Right lobe of liver (tissue), 6 donors: Measurements from ENCODE around the gene NAALADL2. TPM values are rescaled to one million over a fixed set of nuclear protein-coding genes. Genes with fewer than 3 reads are reported as not detected.

ENCODE experiments used
- ATAC-seq, 4 donors: fragments of 200-7000 bp; cut with Tn5 transposase; one replicate each; pipeline ENCODE4 v1.9.1; 2020; ENCODE audit warnings: mild to moderate bottlenecking in 4 of 4, moderate library complexity in 4 of 4
- DNase-seq, 3 donors: peaks; one replicate each; pipeline ENCODE4 v3.0.0-alpha.2; 2020
- H3K27ac ChIP-seq, 3 donors: fragments of 200-600 bp; one replicate each; pipeline ENCODE4 v1.8.0; 2022
- H3K27me3 ChIP-seq, 2 donors: fragments of 200-600 bp; one replicate each; pipeline ENCODE4 v1.8.0; 2022
- H3K36me3 ChIP-seq, 4 donors: fragments of 200-600 bp; sonication (generic) in 1 of 4; one replicate each; pipeline versions ENCODE4 v1.5.1 to v1.8.0; 2017 to 2022; ENCODE audit warnings: control low read depth in 1 of 4
- H3K4me1 ChIP-seq, 4 donors: fragments of 200-600 bp; sonication (generic) in 1 of 4; one replicate each; pipeline versions ENCODE4 v1.5.1 to v1.8.0; 2017 to 2022; ENCODE audit warnings: control low read depth in 1 of 4
- H3K4me3 ChIP-seq, 3 donors: fragments of 200-600 bp; one replicate each; pipeline ENCODE4 v1.8.0; 2022
- H3K9me3 ChIP-seq, 4 donors: fragments of 200-600 bp; sonication (generic) in 1 of 4; one replicate each; pipeline versions ENCODE4 v1.5.1 to v1.8.0; 2017 to 2022; ENCODE audit warnings: control low read depth in 1 of 4
- CTCF ChIP-seq, 4 donors: fragments of 200-600 bp in 3 of 4; fragments of 450-650 bp in 1 of 4; IDR thresholded peaks; one replicate each; pipeline versions ENCODE4 v1.5.1 to v1.8.0; 2016 to 2022; ENCODE audit warnings: antibody characterized with exemption in 4 of 4, mild to moderate bottlenecking in 2 of 4
- POLR2A ChIP-seq: fragments of 450-650 bp; IDR thresholded peaks from one replicate; pipeline ENCODE4 v1.6.1; 2017; ENCODE audit warnings: antibody characterized with exemption, mild to moderate bottlenecking
- WGBS: methylation state at CpG from one replicate; pipeline ENCODE4 v1.1.6; 2018; ENCODE audit warnings: low coverage, low lambda C conversion rate; ENCODE audit not compliant: insufficient coverage; ENCODE audit errors: missing lambda C conversion rate; 5-methylcytosine and 5-hydroxymethylcytosine counted together
- intact Hi-C, 2 donors: fragments of 100-400 bp; cut with DNase I; formaldehyde crosslinking; loops; one replicate each; pipeline versions ENCODE4 v1.11.2 to v1.14.1; 2022
- total RNA-seq, 6 experiments: library from RNA; depleted of rRNA in 2 of 6; stranded (reverse); fragments of >200 nt in 2 of 6; fragmentation: NEBNext Ultra II Directional in 3 of 6; extraction: Animal tissue kit (Norgen Biotek cat#: 25700) in 3 of 6; gene quantifications; one replicate each; pipeline versions ENCODE4 v1.1.0 to v1.2.4, GENCODE V29; 2016 to 2023
- donor health status: DM: no; HTN: yes; CAD: no.
- donor health status: DM: no; HTN: no; CAD: no.
- donor health status: DM: no; HTN: no; CAD: no.
- donor health status: DM: no; HTN: yes; CAD: no.
- donor health status: DM: no; HTN: yes; CAD: no.

NAALADL2 gene
- total RNA-seq, 6 experiments from 2014 or later: 0.86 to 4.9 (median 3.2) TPM

DNA sequence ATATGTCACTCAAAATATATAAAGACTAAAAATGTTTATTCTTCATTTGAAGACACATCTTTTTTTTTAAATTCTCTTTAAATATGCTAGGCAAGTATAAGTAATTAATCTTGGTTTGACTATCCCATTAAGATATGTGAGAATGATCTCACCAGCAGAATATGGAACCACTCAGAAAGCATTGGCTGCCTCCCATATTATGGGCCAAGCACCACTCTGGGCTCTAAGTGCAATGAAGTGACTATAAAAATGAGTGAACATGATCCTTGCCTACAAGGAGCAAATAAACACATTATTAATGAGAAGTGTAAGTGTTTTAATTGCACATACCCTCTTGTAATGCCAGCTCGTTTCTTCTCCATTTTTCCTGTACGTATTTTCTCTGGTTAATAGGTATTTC lies 328.5 kb downstream of the NAALADL2 start:
- Histone ChIP-seq H3K36me3 (no peaks in the 10 kb centered on the region), H3K9me3 (no peaks in the 10 kb centered on the region), H3K4me1 (no peaks in the 10 kb centered on the region), H3K27ac (no peak overlapping the region), H3K27me3 (no peaks in the 10 kb centered on the region), H3K4me3 (no peak overlapping the region)
- DNase-seq (no peak), ATAC-seq (no peak)
- intact Hi-C loops: no loop called here
- 81% methylated on average over 2 of the region's 2 CpGs for WGBS
- TF ChIP-seq CTCF (IDR thresholded peaks at IDR 0.05) (no peak), POLR2A (no peak)

DNA sequence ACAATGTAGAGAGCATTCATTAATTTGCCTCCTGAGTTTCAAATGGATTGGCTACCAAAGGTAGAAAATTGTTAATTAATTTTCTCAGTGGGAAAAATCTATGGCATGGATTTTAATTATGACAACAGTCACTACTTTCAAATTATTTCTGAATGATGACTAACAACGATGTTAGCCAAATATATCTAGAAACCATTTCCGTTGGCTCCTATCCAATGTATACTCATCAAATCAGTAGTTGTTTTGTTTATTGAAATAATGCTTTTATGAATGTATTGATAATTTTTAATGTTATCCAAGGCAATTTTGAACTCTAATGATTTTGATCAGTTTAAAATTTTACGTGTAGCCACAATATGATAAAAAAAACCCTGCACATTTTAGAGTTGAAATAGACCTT lies 333.4 kb downstream of the NAALADL2 start:
- H3K27ac ChIP-seq: no peak overlapping the region
- 52% methylated on average over 3 of the region's 3 CpGs for WGBS
- ATAC-seq: no peak

GRCh38 chr3:175193815-175194518 lies 334.8 kb downstream of the NAALADL2 start:
- DNase-seq (no peak), ATAC-seq (peak in 1 of 4 donors; percentile 48)
- Histone ChIP-seq H3K4me3 (no peak overlapping the region), H3K36me3 (no peaks in the 10 kb centered on the region), H3K27ac (no peak overlapping the region), H3K27me3 (no peaks in the 10 kb centered on the region), H3K9me3 (no peaks in the 10 kb centered on the region), H3K4me1 (no peaks in the 10 kb centered on the region)
- TF ChIP-seq POLR2A (no peak), CTCF (IDR thresholded peaks at IDR 0.05) (no peak)
- WGBS: 87% methylated on average over 4 of the region's 4 CpGs
- intact Hi-C loops: no loop called here

More for the DNA sequence above, 333.4 kb downstream of the NAALADL2 start:
- no peaks in the 10 kb centered on the region for H3K36me3 ChIP-seq
- H3K4me3 ChIP-seq: no peak overlapping the region
- no peak for TF ChIP-seq POLR2A
- no peaks in the 10 kb centered on the region for H3K4me1 ChIP-seq
- DNase-seq: no peak
- intact Hi-C loops: no loop called here
- no peaks in the 10 kb centered on the region for H3K27me3 ChIP-seq
- no peaks in the 10 kb centered on the region for H3K9me3 ChIP-seq

DNA sequence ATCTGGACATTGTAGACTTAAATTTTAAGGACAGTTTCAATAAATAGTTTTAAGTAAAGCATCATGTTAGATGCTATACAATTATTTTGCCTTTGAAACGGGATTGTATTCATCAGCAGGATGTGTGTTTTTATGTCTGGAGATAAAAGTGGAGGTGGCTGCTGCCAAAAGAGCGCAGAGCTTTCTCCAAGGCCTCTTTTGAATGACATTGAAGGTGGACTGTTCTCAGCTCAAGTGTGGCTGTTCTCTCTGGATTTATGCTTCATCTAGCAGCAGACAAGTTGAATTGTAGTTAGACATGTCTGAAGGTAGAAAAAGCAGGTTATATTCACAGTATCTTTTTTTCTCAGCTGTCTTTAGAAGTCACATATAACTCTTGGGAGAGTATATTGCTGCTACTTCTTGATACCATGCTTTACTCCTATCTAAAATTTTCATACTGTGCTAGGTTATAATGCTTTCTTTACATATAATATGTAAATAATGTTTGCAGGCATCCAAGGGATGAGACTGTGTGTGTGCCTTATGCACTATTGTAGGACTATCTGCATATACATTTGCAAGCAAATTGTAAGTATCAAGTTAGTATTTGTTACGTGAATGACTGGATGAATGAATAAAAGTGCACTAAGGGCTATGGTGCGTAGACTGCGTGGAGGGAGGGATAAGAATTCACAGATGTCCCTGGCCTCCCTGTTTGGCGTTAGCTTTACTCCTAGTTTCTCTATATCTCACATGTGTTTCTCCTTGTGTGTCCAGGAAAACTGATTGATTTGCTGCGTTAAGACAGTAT lies 340.1 kb downstream of the NAALADL2 start:
- intact Hi-C loops: no loop called here
- WGBS: 79% methylated on average over 7 of the region's 7 CpGs
- TF ChIP-seq POLR2A (no peak), CTCF (IDR thresholded peaks at IDR 0.05) (no peak)

GRCh38 chr3:175199961-175200360 lies 340.8 kb downstream of the NAALADL2 start:
- DNase-seq (no peak), ATAC-seq (no peak)
- intact Hi-C loops: no loop called here
- no peaks in the 10 kb centered on the region for H3K36me3 ChIP-seq
- no peak overlapping the region for H3K4me3 ChIP-seq
- TF ChIP-seq CTCF (IDR thresholded peaks at IDR 0.05) (no peak), POLR2A (no peak)
- 75% methylated on average over 1 of the region's 1 CpG for WGBS
- no peaks in the 10 kb centered on the region for H3K27me3 ChIP-seq
- H3K27ac ChIP-seq: no peak overlapping the region
- H3K9me3 ChIP-seq: no peaks in the 10 kb centered on the region
- no peaks in the 10 kb centered on the region for H3K4me1 ChIP-seq

More for the DNA sequence above, 340.1 kb downstream of the NAALADL2 start:
- Histone ChIP-seq H3K27me3 (no peaks in the 10 kb centered on the region), H3K4me3 (no peak overlapping the region), H3K4me1 (no peaks in the 10 kb centered on the region), H3K27ac (no peak overlapping the region), H3K9me3 (no peaks in the 10 kb centered on the region), H3K36me3 (no peaks in the 10 kb centered on the region)
- DNase-seq (no peak), ATAC-seq (no peak)
